ENCODE results near the gene COX19. TPM values are rescaled to one million over a fixed set of nuclear protein-coding genes. Genes with fewer than 3 reads are reported as not detected.

COX19 gene
- total and polyA plus RNA-seq, 2 donors (not counting 3 experiments of a cell fraction or from before 2014, with no cell fraction given): 6.8 to 10.6 TPM

DNA sequence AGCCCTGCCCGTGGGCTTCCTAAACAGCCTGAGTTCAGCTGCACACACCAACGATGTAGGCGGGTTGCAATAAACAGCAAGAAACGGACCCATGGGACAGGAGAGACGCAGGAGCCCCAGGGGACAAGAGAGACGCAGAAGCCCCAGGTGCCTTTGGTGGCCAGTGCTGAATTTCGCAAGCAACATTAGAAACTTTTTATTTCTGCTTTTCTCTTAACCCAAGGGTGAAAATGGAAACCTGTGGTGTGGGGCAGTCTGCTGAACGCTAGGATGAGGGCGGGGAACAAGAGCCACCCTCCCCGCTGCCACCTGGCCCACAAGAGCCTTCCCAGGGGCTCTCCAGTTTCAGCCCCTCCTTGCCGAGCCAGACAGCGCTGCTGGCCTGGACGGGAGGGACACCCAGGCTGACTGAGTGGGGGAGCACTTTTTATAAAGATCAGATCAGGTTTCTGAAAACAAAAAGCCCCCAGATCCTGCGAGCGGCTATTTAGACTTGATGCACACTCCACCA lies 49.0 kb upstream of the COX19 start:
- intact Hi-C loops (cut with micrococcal nuclease): no loop called here
- FAIRE-seq (no peak), DNase-seq (ENCODE audit: low read depth, low spot score) (no peak)
- no peak overlapping the region for H3K4me2 ChIP-seq (ENCODE audit: insufficient read depth, low read length)
- no peaks in the 10 kb centered on the region for H3K9me1 ChIP-seq (replicated peaks; ENCODE audit: control insufficient read depth, extremely low read depth, insufficient read depth, low read length)
- H2AFZ ChIP-seq (ENCODE audit: low read depth, low read length): no peak overlapping the region
- H3K9ac ChIP-seq (replicated peaks; ENCODE audit: extremely low read depth, insufficient read depth, low read length): no peak overlapping the region
- no TSS peak for BruUV-seq (replicated peaks)
- no peaks in the 10 kb centered on the region for H3K27me3 ChIP-seq (ENCODE audit: control insufficient read depth in 2 of 2, insufficient read depth in 2 of 2, low read length in 2 of 2)
- no peaks in the 10 kb centered on the region for H3K9me3 ChIP-seq (replicated peaks; ENCODE audit: control insufficient read depth, insufficient read depth, low read length)
- peaks cover 0 to 7% of the 10 kb centered on the region in 2 experiments for H3K36me3 ChIP-seq (ENCODE audit: control insufficient read depth in 2 of 2, extremely low read depth in 1 of 2, insufficient read depth in 2 of 2, low read length in 2 of 2)
- H3K79me2 ChIP-seq (ENCODE audit: control insufficient read depth, insufficient read depth, low read length): peaks cover 23% of the 10 kb centered on the region
- H3K4me1 ChIP-seq (ENCODE audit: control insufficient read depth, extremely low read depth, insufficient read depth, low read length): peaks cover 8% of the 10 kb centered on the region
- dilution Hi-C loops (cut with MboI; ENCODE audit: extremely low pct_ligation_motif_present, low sequenced_read_pairs): no loop called here
- TF ChIP-seq, protein P1, sequence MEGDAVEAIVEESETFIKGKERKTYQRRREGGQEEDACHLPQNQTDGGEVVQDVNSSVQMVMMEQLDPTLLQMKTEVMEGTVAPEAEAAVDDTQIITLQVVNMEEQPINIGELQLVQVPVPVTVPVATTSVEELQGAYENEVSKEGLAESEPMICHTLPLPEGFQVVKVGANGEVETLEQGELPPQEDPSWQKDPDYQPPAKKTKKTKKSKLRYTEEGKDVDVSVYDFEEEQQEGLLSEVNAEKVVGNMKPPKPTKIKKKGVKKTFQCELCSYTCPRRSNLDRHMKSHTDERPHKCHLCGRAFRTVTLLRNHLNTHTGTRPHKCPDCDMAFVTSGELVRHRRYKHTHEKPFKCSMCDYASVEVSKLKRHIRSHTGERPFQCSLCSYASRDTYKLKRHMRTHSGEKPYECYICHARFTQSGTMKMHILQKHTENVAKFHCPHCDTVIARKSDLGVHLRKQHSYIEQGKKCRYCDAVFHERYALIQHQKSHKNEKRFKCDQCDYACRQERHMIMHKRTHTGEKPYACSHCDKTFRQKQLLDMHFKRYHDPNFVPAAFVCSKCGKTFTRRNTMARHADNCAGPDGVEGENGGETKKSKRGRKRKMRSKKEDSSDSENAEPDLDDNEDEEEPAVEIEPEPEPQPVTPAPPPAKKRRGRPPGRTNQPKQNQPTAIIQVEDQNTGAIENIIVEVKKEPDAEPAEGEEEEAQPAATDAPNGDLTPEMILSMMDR (IDR thresholded peaks at IDR 0.05; ENCODE audit: extremely low read depth in 1 of 2, insufficient read depth in 1 of 2, low read depth in 1 of 2, low read length in 2 of 2): no peak
- TF ChIP-seq POLR2A (IDR thresholded peaks at IDR 0.05; ENCODE audit: low read depth, low read length) (no peak), FOS (IDR thresholded peaks at IDR 0.05; ENCODE audit: borderline replicate concordance, insufficient read depth, low read length) (no peak), EZH2 (IDR thresholded peaks at IDR 0.05; ENCODE audit: borderline replicate concordance, low read depth, low read length, severe bottlenecking) (no peak), POLR2AphosphoS5 (IDR thresholded peaks at IDR 0.05; ENCODE audit: insufficient read depth, low read depth, low read length) (no peak), GATA2 (IDR thresholded peaks at IDR 0.05; ENCODE audit: insufficient read depth, insufficient read length, low read depth, low read length) (no peak), JUN (IDR thresholded peaks at IDR 0.05; ENCODE audit: borderline replicate concordance, insufficient read depth, insufficient read length, low read depth) (no peak), MYC (IDR thresholded peaks at IDR 0.05; ENCODE audit: low read depth, low read length) (no peak)
- TF ChIP-seq, protein P2, sequence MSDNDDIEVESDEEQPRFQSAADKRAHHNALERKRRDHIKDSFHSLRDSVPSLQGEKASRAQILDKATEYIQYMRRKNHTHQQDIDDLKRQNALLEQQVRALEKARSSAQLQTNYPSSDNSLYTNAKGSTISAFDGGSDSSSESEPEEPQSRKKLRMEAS (IDR thresholded peaks at IDR 0.05; ENCODE audit: insufficient read depth, insufficient read length): no peak
- POLR2A ChIA-PET: no interaction called here
- H3K27ac ChIP-seq (ENCODE audit: insufficient read depth, low read depth, low read length): no peak overlapping the region
- CTCF ChIA-PET: interaction anchor here (3.7 kb wide), 1 partner anchor 41 kb away, joined by 35 read pairs; no protein-coding TSS in a partner anchor
- no peak overlapping the region for H3K4me3 ChIP-seq (replicated peaks in 1 of 3; ENCODE audit: insufficient read depth in 1 of 3, low read depth in 1 of 3, low read length in 3 of 3)
- no peaks in the 10 kb centered on the region for H4K20me1 ChIP-seq (replicated peaks; ENCODE audit: control insufficient read depth, extremely low read depth, insufficient read depth, low read length)
